CD4-positive, alpha-beta T cell treated with Interleukin-4 for 4 hours (primary cell): Measurements from ENCODE around the gene CUL1.

Experiments used
- DNase-seq: peaks from one replicate; pipeline ENCODE4 v3.0.0-alpha.2; 2020

The CUL1 gene

GRCh38 chr7:148698397-148699023 lies at the start of gene CUL1:
Gene CUL1, plus strand, starts transcription at chr7:148698903. Its CDS starts 31,220 bp downstream, at chr7:148730123.
- DNase-seq: peak; percentile 84

GRCh38 chr7:148650232-148650858 lies 48.4 kb upstream of the CUL1 start:
- DNase-seq: no peak

DNA sequence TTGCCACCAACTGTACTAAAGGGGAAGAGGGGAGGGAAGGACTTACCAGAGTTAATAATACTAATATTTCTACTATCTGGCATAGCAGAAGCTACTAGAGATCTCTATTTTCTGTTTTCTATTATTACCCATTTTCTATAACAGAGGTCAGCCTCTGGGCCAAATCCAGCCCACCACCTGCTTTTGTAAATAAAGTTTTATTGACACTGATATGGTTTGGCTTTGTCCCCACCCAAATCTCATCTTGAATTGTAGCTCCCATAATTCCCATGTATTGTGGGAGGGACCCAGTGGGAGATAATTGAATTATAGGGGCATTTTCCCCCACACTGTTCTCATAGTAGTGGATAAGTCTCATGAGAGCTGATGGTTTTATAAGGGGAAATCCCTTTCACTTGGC lies 45.9 kb upstream of the CUL1 start:
- DNase-seq: no peak

GRCh38 chr7:148657929-148658328 lies 40.8 kb upstream of the CUL1 start:
- DNase-seq: no peak

- no peak for DNase-seq
Measured at GRCh38 chr7:148661471-148661870, 37.2 kb upstream of the CUL1 start.

GRCh38 chr7:148662646-148663045 lies 36.1 kb upstream of the CUL1 start:
- no peak for DNase-seq

GRCh38 chr7:148664324-148664723 lies 34.4 kb upstream of the CUL1 start:
- no peak for DNase-seq

GRCh38 chr7:148665221-148665620 lies 33.5 kb upstream of the CUL1 start:
- no peak for DNase-seq

DNA sequence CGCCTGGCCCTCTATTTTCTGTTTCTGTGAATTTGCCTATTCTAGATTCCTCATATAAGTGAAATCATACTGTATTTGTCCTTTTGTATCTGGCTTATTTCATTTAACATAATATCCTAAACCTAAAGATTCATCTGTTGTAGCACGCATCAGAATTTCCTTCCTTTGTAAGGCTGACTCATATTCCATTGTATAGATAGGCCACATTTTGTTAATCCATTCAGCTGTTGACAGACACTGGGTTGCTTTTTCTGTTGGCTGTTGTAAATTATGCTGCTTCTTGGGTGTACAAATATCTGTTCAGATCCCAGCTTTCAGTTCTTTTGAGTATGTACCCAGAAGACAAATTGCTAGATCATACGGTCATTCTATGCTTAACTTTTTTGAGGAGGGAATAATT lies 28.8 kb upstream of the CUL1 start:
- DNase-seq: no peak

DNA sequence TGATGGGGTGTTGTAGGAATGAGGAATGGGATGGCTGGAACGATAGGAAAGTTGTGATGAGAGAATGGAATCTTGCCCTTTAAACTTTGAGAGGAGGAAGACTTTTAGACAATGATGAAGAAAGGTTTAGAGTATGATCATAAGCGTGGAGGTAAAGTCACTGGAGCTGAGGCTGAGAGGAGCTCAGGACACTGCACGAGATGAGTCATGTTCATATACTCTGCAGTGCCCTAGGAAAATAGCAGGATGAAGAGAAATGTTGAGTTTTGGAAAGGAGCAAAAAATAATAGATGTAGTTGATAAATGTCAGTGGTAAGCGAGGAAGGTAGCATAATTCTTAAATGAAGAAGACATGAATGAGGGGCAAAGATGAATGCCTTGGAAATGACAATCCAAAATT lies 28.3 kb upstream of the CUL1 start:
- DNase-seq: no peak

DNA sequence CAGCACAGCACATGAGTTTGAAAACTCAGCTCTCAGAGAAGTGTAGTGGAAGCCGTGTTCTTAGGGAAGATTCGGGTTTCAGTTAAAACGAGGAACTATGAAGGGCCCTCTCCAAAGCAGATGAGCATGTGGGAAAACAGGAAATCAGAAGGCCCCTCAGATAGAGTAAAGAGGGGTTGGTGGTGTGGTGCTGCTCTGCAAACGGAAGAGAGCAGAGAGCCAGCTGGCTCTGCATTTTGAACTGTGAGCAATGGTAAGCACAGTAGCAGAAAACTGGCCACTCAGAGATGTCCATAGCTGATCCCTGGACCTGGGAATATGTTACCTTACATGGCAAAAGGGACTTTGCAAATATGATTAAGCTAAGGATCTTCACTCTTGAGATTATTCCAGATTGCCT lies 27.9 kb upstream of the CUL1 start:
- no peak for DNase-seq

- no peak for DNase-seq
Measured at GRCh38 chr7:148672041-148672440, 26.7 kb upstream of the CUL1 start.

- DNase-seq: no peak
Measured at GRCh38 chr7:148674689-148675088, 24.0 kb upstream of the CUL1 start.

DNA sequence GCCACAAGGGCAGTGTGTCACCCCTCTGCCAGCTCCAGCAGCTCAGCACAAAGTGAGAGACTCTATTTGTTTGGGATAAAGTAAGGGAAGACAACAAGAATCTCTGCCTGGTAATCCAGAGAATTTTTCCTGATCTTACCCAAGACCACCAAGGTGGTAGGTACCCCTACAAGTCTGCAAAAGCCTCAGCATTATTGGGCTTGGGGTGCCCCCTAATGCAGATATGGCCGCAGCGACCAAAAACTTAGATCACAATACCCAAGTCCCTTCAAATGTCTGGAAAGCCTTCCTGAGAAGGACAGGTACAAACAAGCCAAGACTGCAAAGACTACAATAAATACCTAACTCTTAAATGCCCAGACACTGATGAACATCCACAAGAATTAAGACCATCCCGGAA lies 22.4 kb upstream of the CUL1 start:
- DNase-seq: no peak

DNA sequence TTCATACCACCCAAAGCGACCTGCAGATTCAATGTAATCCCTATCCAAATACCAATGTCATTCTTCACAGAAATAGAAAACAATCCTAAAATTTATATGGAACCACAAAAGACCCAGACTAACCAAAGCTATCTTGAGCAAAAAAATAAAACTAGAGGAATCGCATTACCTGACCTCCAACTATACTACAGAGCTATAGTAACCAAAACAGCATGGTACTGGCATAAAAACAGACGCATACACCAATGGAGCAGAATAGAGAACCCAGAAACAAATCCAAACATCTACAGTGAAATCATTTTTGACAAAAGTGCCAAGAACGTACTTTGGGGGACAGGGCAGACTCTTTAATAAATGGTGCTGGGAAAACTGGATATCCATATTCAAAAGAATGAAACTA lies 16.9 kb upstream of the CUL1 start:
- no peak for DNase-seq

GRCh38 chr7:148684289-148684830 lies 14.3 kb upstream of the CUL1 start:
- no peak for DNase-seq

DNA sequence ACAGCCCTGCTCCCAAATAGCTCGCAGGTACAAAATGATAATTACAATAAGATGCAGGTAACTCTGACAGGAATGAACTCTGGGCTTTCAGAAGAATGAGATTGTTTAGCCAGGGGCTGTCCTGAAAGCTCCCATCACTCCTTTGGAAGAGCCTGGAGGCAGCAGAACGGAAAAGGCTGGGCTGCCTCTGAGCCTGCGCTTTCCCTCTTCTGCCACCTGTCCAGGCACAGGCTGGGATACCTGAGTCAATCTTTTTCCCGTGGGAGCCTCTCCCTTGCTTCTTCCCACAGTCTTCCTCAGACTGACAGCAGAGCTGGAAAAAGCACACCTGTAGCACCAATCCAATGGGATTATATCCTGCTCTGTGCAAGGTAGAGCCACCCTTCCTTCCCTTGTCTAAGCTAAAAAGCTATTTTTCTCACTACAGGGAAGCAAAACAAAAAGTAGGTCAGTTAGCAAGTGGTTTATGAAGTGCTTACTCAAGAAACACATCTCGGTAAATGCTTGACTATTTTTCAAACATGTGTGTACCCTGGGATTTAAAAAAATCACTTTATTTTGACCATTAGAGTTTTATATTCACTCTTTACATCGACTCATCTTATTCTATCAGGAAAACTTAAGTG lies 12.3 kb upstream of the CUL1 start:
- no peak for DNase-seq

DNA sequence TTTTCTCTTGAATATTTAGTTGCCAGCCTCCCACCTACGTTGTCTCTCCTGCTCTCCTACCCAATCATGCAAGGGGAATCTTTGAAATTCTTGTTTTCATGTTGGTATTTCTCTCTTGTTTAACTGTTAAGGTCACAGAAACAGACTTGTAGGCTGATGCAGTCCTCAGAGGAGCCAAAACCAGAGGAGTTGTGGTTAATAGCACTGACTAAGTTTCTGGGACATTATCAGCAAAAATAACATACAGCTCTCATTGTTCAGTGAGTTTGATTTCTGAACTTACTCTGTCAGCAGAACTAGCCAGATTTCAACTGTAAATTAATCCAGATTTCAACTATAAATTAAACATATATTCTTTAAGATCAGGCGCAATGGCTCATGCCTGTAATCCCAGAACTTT lies 11.1 kb upstream of the CUL1 start:
- no peak for DNase-seq

- DNase-seq: no peak
Measured at GRCh38 chr7:148688526-148688925, 10.2 kb upstream of the CUL1 start.

DNA sequence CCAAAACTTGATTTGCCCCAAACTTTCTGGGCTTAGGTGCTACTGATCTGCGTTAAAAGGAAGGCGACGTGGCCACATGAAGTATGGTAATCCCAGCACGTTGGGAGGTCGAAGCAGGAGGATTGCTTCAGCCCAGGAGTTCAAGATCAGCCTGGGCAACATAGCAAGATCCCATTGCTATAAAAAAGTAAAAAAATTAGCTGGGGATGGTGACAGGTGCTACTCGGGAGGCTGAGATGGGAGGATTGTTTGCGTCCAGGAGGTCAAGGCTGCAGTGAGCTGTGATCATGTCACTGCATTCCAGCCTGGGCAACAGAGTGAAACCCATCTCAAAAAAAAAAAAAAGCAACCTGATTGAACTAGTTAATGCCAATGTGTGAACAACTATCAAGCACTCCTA lies 5.1 kb upstream of the CUL1 start:
- DNase-seq: no peak

DNA sequence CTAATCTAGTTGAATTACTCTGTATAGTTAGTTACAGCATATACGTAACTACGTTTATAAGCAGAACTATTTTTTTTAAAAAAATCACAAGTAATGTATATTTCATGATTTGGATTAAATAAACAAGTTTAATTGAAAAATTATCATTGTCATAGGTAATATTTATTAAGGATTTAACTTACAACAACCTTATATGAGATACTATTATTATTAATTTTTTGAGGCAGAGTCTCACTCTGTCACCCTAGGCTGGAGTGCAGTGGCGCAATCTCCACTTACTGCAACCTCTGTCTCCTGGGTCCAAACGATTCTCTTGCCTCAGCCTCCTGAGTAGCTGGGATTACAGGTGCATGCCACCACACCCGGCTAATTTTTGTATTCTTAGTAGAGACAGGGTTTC lies 4.1 kb upstream of the CUL1 start:
- no peak for DNase-seq

DNA sequence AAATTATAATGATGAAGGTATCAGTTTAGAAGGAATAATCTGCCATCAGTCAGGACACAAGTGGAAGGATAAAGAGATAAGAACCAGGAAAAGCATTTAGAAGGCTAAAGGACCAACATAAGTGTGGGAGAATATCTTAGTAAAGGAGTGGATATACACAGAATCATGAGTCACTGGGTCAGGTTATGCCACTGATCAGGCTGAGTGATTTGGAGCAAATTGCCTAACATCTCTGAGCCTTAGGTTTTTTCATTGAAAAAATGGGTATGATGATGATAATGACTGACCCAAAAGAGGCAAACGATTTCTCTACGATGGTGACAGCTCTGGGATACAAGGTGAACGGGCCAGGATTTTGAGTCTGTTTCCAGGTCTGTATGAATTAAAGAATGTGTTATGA lies 2.8 kb upstream of the CUL1 start:
- DNase-seq: no peak

DNA sequence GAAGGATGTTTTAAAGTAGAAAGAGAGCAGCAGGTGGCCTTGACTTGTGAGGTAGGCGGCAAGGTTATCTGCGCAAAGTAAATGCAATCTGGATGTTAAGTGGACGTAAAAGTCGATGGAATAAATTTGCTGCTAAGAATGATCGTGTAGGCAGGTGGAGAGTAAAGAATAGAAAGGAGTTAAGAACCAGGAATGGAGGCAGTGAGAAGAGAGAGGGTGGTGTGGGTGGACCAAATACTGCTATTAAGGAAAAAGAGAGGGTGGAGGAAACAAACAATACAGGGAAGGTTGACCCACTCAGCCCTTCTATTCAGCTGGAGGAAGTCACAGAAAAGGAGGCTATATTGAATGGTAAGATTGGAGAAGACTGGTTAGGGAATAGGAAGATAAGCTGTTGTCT lies 1.9 kb upstream of the CUL1 start:
- DNase-seq: no peak

- peak; percentile 54 for DNase-seq
Measured at GRCh38 chr7:148697256-148698006, 1.3 kb upstream of the CUL1 start.
